ENCODE results near the gene BANF1. TPM values are rescaled to one million over a fixed set of nuclear protein-coding genes. Genes with fewer than 3 reads are reported as not detected.

Gene BANF1
- total and polyA plus RNA-seq, 9 of the 15 experiments (the other 6 are each of a cell fraction or from before 2014, with no cell fraction given): 108 to 651 (median 263) TPM

GRCh38 chr11:66022401-66023185, 20.3 kb downstream of the BANF1 start:
- 7% methylated on average over 30 of the region's 46 CpGs for WGBS (ENCODE audit: insufficient coverage, low coverage, missing lambda C conversion rate)
- BruUV-seq (replicated peaks): no TSS peak
- Histone ChIP-seq H3K4me2 (ENCODE audit: insufficient read depth, low read length) (peak overlapping the region; percentile 83), H3K9me1 (ENCODE audit: control insufficient read depth, insufficient read depth, low read length) (peaks cover 5% of the 10 kb centered on the region), H3K4me3 (peak overlapping the region; percentile 26; the same call in 1 of the 2 replicates), H3K9ac (ENCODE audit: insufficient read depth in 1 of 2, low read depth in 2 of 2, low read length in 2 of 2) (peak overlapping the region; percentile 53 to 80), H3K9me3 (replicated peaks; ENCODE audit: control insufficient read depth, insufficient read depth, low read depth, low read length) (no peaks in the 10 kb centered on the region), H3K4me1 (replicated peaks in 1 of 2; ENCODE audit: control insufficient read depth in 2 of 2, insufficient read depth in 2 of 2, low read length in 2 of 2) (peaks cover 13 to 53% of the 10 kb centered on the region in 2 experiments), H3K27ac (ENCODE audit: extremely low read depth, low read depth, low read length) (no peak overlapping the region; the same call in 2 of the 3 replicates), H3K27me3 (ENCODE audit: control insufficient read depth in 2 of 2, insufficient read depth in 2 of 2, low read length in 2 of 2) (no peaks in the 10 kb centered on the region), H2AFZ (ENCODE audit: low read depth, low read length) (peak overlapping the region; percentile 97), H3K36me3 (ENCODE audit: control insufficient read depth, insufficient read depth, low read length) (no peaks in the 10 kb centered on the region), H4K20me1 (replicated peaks; ENCODE audit: control insufficient read depth, insufficient read depth, low read length) (no peaks in the 10 kb centered on the region), H3K79me2 (ENCODE audit: control insufficient read depth, insufficient read depth, low read length) (no peaks in the 10 kb centered on the region)
- in situ Hi-C loops (cut with MboI) (no loop called here), intact Hi-C loops (cut with micrococcal nuclease) (loop anchor here (1.0 kb wide), 1 partner anchor 33 kb away; no protein-coding TSS in a partner anchor)
- CTCF ChIA-PET (ENCODE audit: low intra/inter-chr PET ratio): interaction anchor here (0.5 to 1.3 kb wide), 4 partner anchors 33 to 608 kb away, joined by 4 to 6 read pairs (median 4); no protein-coding TSS in a partner anchor
- ATAC-seq (peak; percentile 94), FAIRE-seq (peak; percentile 82), DNase-seq (ENCODE audit: extremely low read depth in 1 of 4, low spot score in 3 of 4) (peak; percentile 87 to 90 (median 90))
- POLR2A ChIA-PET: interaction anchor here (0.6 to 1.6 kb wide), 14 partner anchors 10 to 521 kb away, joined by 3 to 13 read pairs (median 3); partner anchors contain the start of genes BANF1, CCDC85B, CST6 and FOSL1
- no peak for TF ChIP-seq ATF1 (CRISPR knock-in tag; IDR thresholded peaks at IDR 0.05)
- no peak for TF ChIP-seq ATF1 (tag; IDR thresholded peaks at IDR 0.05)
- TF ChIP-seq DNMT1 (IDR thresholded peaks at IDR 0.05): no peak
- peak; percentile 27 for TF ChIP-seq TBP (optimal IDR thresholded peaks at IDR 0.05; ENCODE audit: low read depth, low read length)
- no peak for TF ChIP-seq THAP7 (CRISPR knock-in tag; IDR thresholded peaks at IDR 0.05)
- TF ChIP-seq MYC (IDR thresholded peaks at IDR 0.05; ENCODE audit: low read depth, low read length): 0 out of 2 replicates have a peak, but pooled peaks have one; percentile 46
- TF ChIP-seq MYC (CRISPR knock-in tag; IDR thresholded peaks at IDR 0.05; ENCODE audit: borderline replicate concordance, low read depth): no peak
- peak; percentile 26 for TF ChIP-seq HNRNPLL (IDR thresholded peaks at IDR 0.05; ENCODE audit: low read depth, low read length, poor library complexity, severe bottlenecking)
- TF ChIP-seq UBTF (IDR thresholded peaks at IDR 0.05; ENCODE audit: borderline replicate concordance in 1 of 2, low read depth in 2 of 2, low read length in 2 of 2): peak; percentile 67 to 78; a peak in 1 of 4 replicates
- TF ChIP-seq ZNF384 (IDR thresholded peaks at IDR 0.05; ENCODE audit: low read depth, low read length): 0 out of 2 replicates have a peak, but pooled peaks have one; percentile 36
- no peak for TF ChIP-seq ZNF408 (CRISPR knock-in tag; IDR thresholded peaks at IDR 0.05; ENCODE audit: low read depth)
- TF ChIP-seq RBM34 (IDR thresholded peaks at IDR 0.05; ENCODE audit: borderline replicate concordance, insufficient read depth, low read length): no peak
- no peak for TF ChIP-seq ZNF41 (CRISPR knock-in tag; conservative IDR thresholded peaks at IDR 0.05)
- no peak for TF ChIP-seq U2AF2 (optimal IDR thresholded peaks at IDR 0.05; ENCODE audit: low read depth, low read length)
- TF ChIP-seq HINFP (tag; conservative IDR thresholded peaks at IDR 0.05; ENCODE audit: low read depth): no peak
